Measurements from ENCODE around the gene CLTCL1. TPM values are rescaled to one million over a fixed set of nuclear protein-coding genes. Genes with fewer than 3 reads are reported as not detected.
"Not testable (repeated sequence)": the region's sequence is repeated elsewhere in the genome, so short reads cannot be mapped to it uniquely, and the experiment has no call there.

CLTCL1 gene
- total RNA-seq, 2 donors from 2014 or later, result 19.1 to 29.7 TPM

- TF ChIP-seq, protein P1, sequence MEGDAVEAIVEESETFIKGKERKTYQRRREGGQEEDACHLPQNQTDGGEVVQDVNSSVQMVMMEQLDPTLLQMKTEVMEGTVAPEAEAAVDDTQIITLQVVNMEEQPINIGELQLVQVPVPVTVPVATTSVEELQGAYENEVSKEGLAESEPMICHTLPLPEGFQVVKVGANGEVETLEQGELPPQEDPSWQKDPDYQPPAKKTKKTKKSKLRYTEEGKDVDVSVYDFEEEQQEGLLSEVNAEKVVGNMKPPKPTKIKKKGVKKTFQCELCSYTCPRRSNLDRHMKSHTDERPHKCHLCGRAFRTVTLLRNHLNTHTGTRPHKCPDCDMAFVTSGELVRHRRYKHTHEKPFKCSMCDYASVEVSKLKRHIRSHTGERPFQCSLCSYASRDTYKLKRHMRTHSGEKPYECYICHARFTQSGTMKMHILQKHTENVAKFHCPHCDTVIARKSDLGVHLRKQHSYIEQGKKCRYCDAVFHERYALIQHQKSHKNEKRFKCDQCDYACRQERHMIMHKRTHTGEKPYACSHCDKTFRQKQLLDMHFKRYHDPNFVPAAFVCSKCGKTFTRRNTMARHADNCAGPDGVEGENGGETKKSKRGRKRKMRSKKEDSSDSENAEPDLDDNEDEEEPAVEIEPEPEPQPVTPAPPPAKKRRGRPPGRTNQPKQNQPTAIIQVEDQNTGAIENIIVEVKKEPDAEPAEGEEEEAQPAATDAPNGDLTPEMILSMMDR (IDR thresholded peaks at IDR 0.05), result no peak
- peaks cover 0 to 18% of the 10 kb centered on the region in 2 donors for H3K9me3 ChIP-seq
- H3K36me3 ChIP-seq, result no peaks in the 10 kb centered on the region
- DNase-seq (ENCODE audit: low spot score), result no peak
- no peak overlapping the region for H3K27ac ChIP-seq
- H3K27me3 ChIP-seq, result no peaks in the 10 kb centered on the region
- no peaks in the 10 kb centered on the region for H3K4me1 ChIP-seq
- H3K4me3 ChIP-seq, result no peak overlapping the region
These were observed 24.9 kb downstream of the CLTCL1 start for GRCh38 chr22:19266547-19267086.

DNA sequence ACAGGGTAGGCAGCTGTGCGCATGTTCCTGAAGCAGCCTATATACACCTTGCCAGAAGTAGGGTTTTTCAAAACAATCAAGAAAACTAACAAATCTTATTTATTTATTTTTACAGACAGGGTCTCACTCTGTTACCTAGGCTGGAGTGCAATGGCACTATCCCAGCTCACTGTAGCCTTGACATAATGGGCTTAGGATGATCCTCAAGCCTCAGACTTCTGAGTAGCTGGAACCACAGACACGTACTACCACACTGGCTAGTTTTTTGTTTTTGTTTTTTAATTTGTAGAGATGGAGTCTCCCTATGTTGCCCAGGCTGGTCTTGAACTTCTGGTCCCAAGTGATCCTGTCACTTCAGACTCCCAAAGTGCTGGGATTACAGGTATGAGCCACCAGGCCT is 25.7 kb downstream of the CLTCL1 start:
- Histone ChIP-seq H3K36me3 (no peaks in the 10 kb centered on the region), H3K9me3 (peaks cover 0 to 18% of the 10 kb centered on the region in 2 donors), H3K27ac (no peak overlapping the region), H3K27me3 (no peaks in the 10 kb centered on the region), H3K4me3 (no peak overlapping the region), H3K4me1 (no peaks in the 10 kb centered on the region)
- DNase-seq (ENCODE audit: low spot score), result no peak
- TF ChIP-seq, protein P1 (IDR thresholded peaks at IDR 0.05), result no peak

DNA sequence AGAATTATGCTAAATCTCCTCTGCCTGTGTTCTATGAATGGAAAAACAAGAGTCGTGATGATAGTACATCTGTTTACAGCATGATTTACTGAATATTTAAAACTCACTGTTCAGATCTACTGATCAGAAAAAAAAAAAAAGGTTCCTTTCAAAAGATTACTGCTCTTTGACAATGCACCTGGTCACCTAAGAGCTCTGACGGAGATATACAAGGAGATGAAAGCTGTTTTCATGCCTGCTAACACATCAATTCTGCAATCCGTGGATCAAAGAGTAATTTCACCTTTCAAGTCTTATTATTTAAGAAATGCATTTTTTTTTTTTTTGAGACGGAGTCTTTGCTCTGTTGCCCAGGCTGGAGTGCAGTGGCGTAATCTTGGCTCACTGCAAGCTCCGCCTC is 30.7 kb downstream of the CLTCL1 start:
- no peak for DNase-seq (ENCODE audit: low spot score)
- Histone ChIP-seq H3K36me3 (peaks cover 10% of the 10 kb centered on the region), H3K4me1 (peaks cover 0 to 8% of the 10 kb centered on the region in 2 donors), H3K27me3 (no peaks in the 10 kb centered on the region), H3K27ac (no peak overlapping the region), H3K4me3 (no peak overlapping the region), H3K9me3 (peaks cover 0 to 4% of the 10 kb centered on the region in 2 donors)
- TF ChIP-seq, protein P1 (IDR thresholded peaks at IDR 0.05), result no peak

GRCh38 chr22:19260194-19260593 is 31.3 kb downstream of the CLTCL1 start:
- TF ChIP-seq, protein P1 (IDR thresholded peaks at IDR 0.05), result no peak
- Histone ChIP-seq H3K27ac (no peak overlapping the region), H3K36me3 (peaks cover 10% of the 10 kb centered on the region), H3K4me3 (no peak overlapping the region), H3K4me1 (peaks cover 0 to 8% of the 10 kb centered on the region in 2 donors), H3K9me3 (peaks cover 0 to 6% of the 10 kb centered on the region in 2 donors), H3K27me3 (no peaks in the 10 kb centered on the region)
- no peak for DNase-seq (ENCODE audit: low spot score)

DNA sequence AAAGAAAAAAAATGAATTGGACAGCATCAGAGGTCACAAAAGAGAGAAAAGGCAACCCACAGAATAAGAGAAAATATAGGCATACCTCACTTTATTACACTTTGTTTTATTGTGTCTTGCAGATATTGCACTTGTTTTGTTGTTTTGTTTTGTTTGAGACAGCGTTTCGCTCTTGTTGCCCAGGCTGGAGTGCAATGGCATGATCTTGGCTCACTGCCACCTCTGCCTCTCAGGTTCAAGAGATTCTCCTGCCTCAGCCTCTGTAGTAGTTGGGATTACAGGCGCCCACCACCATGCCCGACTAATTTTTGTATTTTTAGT is 32.6 kb downstream of the CLTCL1 start:
- DNase-seq (ENCODE audit: low spot score); H3K4me3 ChIP-seq; H3K4me1 ChIP-seq; H3K27me3 ChIP-seq; H3K9me3 ChIP-seq; H3K27ac ChIP-seq: not testable (repeated sequence)
- H3K36me3 ChIP-seq, result peaks cover 11% of the 10 kb centered on the region

- H3K27me3 ChIP-seq, result no peaks in the 10 kb centered on the region
- no peak for DNase-seq (ENCODE audit: low spot score)
- peaks cover 0 to 8% of the 10 kb centered on the region in 2 donors for H3K4me1 ChIP-seq
- H3K27ac ChIP-seq, result no peak overlapping the region
- peaks cover 16% of the 10 kb centered on the region for H3K36me3 ChIP-seq
- H3K4me3 ChIP-seq, result no peak overlapping the region
- peaks cover 0 to 6% of the 10 kb centered on the region in 2 donors for H3K9me3 ChIP-seq
- TF ChIP-seq, protein P1 (IDR thresholded peaks at IDR 0.05), result no peak
These were observed 33.1 kb downstream of the CLTCL1 start for GRCh38 chr22:19258371-19258770.

GRCh38 chr22:19256362-19256761 is 35.2 kb downstream of the CLTCL1 start:
- not testable (repeated sequence) for H3K27me3 ChIP-seq; DNase-seq (ENCODE audit: low spot score); H3K27ac ChIP-seq; H3K9me3 ChIP-seq; H3K4me1 ChIP-seq; H3K4me3 ChIP-seq
- H3K36me3 ChIP-seq, result peaks cover 27% of the 10 kb centered on the region
